CD4-positive, alpha-beta T cell treated with Interleukin-12 subunit alpha and Interleukin-12 subunit beta, for 1 hour (primary cell): Measurements from ENCODE around the gene SOD3.

Experiments
- DNase-seq: peaks from one replicate; pipeline ENCODE4 v3.0.0-alpha.2; 2020

SOD3 gene

DNA sequence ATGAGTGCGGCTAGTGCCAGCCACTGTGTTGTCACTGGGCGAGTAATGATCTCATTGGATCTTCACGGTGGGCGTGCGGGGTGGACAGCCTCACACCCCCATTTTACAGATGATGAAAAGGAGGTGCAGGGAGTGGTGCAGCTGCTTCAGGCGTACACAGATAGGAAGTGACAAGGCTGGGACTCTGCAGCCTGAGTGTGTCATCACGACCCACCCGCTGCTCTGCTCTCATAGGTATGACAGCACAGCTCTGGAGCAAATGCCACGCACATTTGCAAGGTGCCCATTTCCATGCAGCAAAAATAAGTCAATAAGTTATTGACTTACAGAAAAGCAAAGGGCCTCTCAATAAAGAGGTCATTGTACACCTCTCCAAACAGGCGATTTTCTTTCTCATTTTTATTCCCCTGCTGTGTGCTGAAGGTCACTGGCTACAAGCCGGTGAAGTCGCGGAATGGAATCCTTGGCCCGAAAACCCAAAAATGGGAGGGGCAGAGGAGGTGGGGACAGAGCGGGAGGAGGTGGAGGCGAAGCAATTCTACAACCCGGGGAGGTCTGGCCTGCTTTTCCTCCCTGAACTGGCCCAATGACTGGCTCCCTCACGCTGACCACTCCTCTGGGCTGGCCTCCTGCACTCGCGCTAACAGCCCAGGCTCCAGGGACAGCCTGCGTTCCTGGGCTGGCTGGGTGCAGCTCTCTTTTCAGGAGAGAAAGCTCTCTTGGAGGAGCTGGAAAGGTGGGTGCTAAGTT lies at the start of gene SOD3:
Gene SOD3, plus strand, starts transcription at position 658 of the 750 bp plus-strand sequence. CDS start 3,949 bp downstream, outside the sequence.
- no peak for DNase-seq

DNA sequence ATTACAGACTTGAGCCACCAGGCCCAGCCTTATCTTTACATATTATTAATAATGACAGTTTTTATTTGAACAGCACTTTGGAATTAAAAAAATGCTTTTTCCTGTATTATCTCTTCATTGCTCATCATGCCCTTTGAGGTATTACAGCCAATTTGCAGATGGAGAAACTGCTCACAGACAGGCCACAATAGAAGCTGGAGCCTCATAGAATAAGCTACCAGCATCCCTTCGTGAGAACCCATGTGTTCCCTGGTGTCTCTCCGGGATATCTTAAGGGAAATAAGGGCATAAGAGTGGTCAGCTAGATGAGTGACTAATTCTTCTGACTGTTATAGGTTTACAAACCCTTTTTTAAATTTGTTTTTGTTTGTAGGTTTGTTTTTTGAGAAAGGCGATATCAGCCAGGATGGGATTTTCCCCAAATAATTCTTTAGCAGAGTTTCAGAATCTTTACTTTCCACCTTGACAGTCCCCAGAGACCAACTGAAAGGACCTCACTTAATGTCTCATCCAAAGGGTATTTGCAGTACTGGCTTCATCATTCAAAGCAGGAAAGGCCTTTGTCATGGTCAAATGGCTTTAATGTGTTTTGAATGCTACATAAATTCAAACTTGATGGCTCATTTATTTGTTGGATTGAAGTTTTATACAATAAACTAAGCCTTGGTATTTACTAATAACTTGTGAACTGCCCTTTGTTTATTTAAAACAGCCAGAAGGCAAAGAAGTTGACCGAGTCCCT lies 48.0 kb upstream of the SOD3 start:
- DNase-seq: no peak

DNA sequence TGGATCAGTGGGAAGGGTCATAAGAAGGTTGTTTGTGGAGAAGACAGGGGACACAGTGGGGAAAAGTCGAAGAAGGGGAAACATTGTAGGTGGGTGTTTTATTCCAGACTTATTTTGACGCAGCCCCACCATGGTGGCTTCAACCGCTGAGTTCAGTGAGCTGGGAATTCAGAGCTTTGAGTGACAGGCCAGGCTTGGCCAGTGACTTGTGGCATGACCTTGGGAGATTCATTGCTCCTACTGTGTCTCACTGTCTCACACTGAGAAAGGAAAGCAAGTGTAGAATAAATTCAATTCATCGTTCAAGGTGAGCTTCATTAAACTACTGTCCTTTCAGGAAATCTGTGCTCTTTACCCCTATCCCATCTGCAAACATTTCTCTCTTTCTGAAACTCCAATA lies 47.4 kb upstream of the SOD3 start:
- DNase-seq: no peak

GRCh38 chr4:24748758-24749350 lies 46.5 kb upstream of the SOD3 start:
- DNase-seq: no peak

- no peak for DNase-seq
Observed at GRCh38 chr4:24750106-24750505, 45.3 kb upstream of the SOD3 start.

DNA sequence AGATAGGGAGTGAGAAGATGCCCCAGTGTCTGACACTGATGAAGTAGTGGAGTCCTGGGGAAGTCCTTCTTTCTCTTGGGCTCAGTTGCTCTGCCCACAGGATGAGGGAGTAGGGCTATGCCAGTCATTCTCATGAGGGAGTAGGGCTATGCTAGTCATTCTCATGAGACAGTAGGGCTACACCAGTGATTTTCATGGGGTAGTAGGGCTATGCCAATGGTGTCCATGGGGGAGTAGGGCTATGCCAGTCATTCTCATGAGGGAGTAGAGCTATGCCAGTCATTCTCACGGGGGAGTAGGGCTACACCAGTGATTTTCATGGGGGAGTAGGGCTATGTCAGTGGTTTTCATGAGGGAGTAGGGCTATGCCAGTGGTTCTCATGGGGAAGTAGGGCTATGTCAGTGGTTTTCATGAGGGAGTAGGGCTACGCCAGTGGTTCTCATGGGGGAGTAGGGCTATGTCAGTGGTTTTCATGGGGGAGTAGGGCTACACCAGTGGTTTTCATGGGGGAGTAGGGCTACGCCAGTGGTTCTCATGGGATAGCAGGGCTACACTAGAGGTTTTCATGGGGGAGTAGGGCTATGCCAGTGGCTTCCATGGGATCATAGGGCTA lies 43.3 kb upstream of the SOD3 start:
- no peak for DNase-seq

GRCh38 chr4:24753519-24753918 lies 41.9 kb upstream of the SOD3 start:
- no peak for DNase-seq

DNA sequence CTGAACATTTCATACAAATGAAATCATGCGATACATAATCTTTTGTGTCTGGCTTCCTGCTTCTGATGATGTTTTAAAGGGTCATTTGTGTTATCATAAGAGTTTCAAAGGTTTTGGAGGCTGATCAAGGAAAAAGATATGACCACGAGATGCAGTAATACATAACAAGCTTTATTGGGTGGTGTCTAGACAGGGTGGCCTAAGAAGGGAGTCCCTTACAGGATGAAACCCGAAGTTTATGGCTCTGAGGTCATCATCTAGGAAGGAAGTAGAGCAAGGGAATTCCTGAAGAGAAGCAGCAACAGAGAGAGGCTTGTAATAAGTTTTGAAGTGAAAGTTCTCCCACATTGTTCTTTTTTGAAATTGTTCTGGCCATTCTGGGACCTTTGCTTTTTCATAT lies 40.8 kb upstream of the SOD3 start:
- DNase-seq: no peak

DNA sequence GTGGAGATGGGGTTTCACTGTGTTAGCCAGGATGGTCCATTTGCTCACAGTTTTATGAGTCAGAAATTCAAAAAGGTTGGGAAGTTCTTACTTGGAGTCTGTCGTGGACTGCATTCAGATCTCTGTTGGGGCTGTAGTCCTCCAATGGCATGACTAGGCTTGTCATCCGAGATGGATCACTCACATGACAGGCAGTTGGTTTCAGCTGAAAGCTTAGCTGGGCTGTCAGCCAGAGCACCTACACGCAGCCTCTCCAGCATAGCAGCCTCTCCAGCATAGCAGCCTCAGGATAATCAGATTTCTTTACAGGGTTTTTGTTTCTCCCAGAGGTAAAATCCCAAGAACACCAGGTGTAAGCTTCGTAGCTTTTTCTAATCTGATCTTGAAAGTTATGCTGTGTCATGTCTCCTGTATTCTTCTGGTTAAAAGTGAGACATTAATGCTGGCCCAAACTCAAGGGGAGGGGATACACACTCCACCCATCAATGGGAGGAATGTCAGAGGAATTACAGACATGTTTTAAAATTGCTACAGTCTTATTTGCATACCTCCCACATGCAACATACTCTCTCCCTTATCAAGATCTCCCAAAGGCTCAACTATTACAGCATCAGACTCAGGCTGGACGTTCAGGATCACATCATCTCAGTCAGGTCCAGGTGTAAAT lies 31.6 kb upstream of the SOD3 start:
- no peak for DNase-seq

DNA sequence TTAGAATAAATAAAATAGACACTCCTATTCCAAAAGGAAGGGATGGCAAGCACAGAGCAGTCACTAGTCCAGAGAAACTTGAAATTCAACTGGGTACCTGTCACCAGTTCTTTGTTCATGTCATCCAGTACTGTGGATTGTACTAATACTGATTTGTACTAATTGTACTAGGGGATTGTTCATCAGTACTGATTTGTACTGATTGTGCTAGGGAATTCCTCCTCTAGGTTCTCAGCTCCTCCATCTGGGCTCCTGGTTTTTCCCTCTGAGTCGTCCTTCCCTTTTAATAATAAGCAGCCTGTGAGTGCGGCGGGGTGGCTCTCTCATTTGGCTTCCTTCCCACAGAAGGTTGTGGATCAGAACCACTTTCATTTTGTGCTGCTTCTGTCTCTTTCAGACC lies 31.0 kb upstream of the SOD3 start:
- no peak for DNase-seq

- DNase-seq: no peak
Observed at GRCh38 chr4:24765376-24765988, 29.9 kb upstream of the SOD3 start.

DNA sequence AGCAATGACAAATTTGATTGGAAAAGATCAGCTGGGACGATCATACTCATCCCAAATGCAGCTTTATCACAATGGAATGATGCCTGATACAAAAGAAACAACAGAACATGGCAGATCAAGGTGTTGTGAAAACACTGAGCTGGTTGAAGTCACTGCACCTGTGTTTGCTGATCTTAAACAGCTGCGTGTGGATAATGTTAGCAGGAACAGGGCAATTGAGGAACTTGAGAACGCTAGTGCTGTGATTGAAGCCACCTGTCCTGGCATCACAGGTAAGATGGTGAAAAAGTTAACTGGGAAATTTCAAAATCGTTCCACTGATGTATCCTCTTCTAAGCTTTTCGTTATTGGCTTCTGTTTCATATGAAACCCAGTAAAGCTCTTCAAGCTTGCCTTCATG lies 27.4 kb upstream of the SOD3 start:
- DNase-seq: no peak

GRCh38 chr4:24768604-24769003 lies 26.8 kb upstream of the SOD3 start:
- no peak for DNase-seq

DNA sequence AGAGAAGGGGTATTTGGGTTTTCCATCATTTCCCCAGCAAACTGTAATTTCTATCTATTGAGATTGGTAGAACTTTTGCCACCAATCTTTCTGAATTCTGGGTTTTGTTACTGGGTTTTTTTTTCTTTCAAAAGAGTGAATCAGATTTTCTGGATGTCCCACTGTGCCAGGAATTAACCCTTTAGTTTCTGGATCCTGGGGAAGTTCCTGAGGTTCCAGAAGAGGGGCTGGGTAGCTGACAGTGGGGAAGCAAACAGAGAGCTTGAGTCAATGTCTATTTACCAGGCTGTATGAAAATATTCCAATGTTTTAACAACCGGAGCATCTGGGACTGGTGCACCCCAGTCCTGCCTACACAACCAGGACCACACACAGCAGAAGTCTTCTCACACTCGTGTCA lies 25.8 kb upstream of the SOD3 start:
- no peak for DNase-seq

DNA sequence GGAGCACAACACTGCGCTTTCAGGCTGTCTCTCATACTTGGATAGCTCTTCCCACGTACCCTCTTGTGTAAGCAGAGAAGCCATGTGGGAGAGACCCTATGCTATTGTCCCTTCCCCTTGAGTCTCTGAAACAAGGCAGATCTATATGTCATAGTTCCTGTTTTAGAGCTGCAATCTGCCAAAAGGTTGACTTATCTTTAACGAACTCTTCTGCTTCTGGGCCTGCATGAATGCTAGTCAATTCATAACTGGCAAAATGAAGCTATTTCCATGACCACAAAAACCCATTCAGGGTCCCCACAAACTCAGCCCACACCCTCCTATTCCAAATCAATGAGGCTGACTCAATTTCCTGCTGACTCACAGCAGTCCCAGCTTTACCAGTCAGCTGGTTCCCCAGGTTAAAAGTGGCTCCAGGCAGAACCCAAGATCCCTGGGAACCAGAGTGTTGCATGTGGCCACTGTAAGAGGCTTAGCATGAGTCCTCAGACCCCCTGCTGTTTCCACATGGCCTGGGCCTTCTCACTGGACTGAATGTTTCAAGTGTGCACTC lies 25.3 kb upstream of the SOD3 start:
- no peak for DNase-seq

GRCh38 chr4:24770667-24771066 lies 24.7 kb upstream of the SOD3 start:
- DNase-seq: no peak

GRCh38 chr4:24771241-24771640 lies 24.1 kb upstream of the SOD3 start:
- no peak for DNase-seq

DNA sequence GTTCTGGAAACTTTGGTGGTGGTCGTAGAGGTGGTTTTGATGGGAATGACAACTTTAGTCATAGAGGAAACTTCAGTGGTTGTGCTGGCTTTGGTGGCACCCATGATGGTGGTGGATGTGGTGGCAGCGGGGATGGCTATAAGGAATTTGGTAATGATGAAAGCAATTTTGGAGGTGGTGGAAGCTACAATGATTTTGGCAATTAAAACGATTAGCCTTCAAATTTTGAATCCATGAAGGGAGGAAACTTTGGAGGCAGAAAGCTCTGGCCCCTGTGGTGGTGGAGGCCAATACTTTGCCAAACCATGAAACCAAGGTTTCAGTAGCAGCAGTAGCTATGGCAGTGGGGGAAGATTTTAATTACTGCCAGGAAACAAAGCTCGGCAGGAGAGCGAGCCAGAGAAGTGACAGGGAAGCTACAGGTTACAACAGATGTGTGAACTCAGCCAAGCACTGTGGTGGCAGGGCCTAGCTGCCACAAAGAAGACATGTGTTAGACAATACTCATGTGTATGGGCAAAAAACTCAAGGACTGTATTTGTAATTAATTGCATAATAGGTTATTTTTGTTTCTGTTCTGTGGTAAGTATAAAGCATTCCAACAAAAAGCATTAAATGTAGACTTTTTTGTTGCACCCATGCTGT lies 23.2 kb upstream of the SOD3 start:
- no peak for DNase-seq

DNA sequence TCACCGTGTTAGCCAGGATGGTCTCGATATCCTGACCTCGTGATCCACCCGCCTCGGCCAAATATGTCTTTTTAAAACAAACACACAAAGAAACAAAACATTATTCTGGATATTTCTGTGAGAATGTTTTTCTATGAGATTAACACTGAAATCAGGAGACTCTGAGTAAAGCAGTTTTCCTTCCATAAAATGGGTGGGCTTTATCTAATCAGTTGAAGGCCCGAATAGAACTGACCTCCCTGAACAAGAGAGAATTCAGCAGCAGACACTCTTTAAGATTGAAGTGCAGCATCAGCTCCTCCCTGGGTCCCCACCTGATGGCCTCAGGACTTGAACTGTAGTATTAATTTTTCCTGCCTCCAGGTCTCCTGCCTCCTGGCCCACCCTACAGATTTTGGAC lies 22.4 kb upstream of the SOD3 start:
- no peak for DNase-seq

DNA sequence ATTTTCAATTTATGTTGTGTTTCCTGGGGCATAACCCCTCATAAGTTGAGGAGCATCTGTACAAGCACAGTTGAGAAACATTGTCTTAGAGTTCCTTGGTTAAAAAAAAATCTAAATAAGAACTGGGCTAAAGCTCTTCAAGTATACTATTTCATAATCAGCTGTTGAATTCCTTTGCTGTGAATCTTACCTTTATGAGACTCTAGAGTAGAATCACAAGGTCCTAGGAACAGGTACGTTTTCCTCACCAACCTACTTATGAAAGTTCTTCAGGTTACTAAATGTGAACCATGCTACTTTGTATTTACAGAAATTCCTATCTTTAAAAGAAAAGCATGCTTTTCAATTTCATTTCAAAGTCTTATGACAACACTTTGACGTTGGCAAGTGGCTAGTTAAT lies 20.9 kb upstream of the SOD3 start:
- no peak for DNase-seq

DNA sequence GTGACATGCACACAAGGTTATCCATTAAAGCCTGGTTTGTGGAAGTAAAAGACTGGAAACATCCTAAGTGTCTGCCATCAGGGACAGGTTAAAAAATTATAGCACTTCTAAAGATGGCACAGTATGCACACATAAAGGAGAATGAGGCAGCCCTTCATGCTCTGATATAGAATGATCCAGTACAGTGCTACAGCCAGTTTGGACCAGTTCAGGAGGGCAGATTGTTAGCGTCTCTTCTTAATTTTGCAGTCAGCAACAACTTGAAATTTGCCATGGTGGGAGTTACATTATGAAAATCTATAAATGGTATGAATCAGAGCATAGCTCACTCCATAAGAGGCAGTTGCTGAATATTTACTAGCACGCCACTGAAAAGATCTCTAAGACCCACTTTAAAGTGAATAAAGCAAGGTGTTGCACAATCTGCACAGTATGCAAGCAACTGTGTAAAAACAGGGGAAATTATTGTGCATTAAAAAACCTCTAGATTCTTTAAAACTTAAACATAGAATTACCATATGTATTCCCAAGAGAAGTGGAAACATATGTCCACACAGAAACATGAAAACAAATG lies 20.3 kb upstream of the SOD3 start:
- no peak for DNase-seq

- no peak for DNase-seq
Observed at GRCh38 chr4:24775750-24776149, 19.6 kb upstream of the SOD3 start.
